ENCODE measurements around the gene PRKCZ. TPM values are rescaled to one million over a fixed set of nuclear protein-coding genes. Genes with fewer than 3 reads are reported as not detected.
A peak's percentile ranks its signal among the peaks of the same experiment; 100 is the strongest.

The PRKCZ gene
- total and polyA plus RNA-seq, 9 of the 15 experiments (the other 6 are each of a cell fraction or from before 2014, with no cell fraction given): 0.07 to 3.1 (median 1.3) TPM

DNA sequence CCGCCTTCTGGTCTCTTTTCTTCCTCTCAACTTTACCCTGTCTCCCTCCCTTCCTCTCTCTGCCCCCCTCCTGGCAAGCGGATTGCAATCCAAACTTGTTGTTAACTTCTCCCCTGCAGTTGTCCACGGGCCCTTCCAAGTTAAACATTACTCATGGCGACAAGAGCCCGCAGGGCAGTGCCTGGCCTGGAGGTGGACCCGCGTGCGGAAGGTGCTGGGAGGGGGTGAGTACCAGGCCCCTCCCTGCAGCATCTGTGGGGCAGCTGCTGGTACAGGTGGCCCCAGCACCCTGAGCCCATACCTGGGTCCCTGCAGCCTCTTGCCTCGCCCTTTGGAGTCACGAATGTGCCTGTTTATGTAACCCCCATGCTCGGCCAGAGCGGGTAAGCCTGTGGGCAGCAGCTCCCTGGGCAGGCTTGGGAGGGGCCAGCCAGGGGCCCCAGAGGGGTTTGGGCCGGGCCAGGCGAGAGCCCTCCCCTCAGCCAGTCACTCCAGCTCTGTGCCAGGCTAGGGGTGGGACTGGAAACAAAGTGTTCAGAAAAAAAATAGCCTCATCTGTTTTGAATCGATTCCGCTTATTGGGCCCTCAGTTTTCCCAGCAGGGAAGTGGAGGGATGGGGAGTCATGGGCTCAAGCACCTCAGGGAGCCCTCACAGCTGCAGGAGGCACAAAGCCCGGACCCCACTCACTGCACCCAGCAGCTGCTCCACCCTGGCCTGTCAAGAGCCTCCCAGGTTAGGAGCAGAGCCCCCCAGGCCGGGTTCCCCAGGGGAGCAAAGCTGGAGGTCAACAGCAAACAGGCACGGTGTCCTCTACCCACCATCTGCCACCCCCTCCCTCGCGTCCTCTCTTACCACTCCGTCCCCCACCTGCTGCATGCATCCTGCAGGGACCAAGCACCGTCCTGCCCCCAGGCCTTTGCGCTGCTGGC lies 158.4 kb downstream of the PRKCZ start:
- Histone ChIP-seq H3K4me2 (ENCODE audit: insufficient read depth, low read length) (no peak overlapping the region), H3K79me2 (ENCODE audit: control insufficient read depth, insufficient read depth, low read length) (no peaks in the 10 kb centered on the region; the same call in 2 of the 3 replicates), H2AFZ (ENCODE audit: low read depth, low read length) (no peak overlapping the region), H3K9ac (ENCODE audit: insufficient read depth in 1 of 2, low read depth in 2 of 2, low read length in 2 of 2) (peak overlapping the region in 1 of 2 experiments; percentile 91; a peak in 2 of 4 replicates), H3K4me3 (no peak overlapping the region), H3K4me1 (replicated peaks in 1 of 2; ENCODE audit: control insufficient read depth in 2 of 2, insufficient read depth in 2 of 2, low read length in 2 of 2) (peaks cover 43 to 87% of the 10 kb centered on the region in 2 experiments), H3K36me3 (ENCODE audit: control insufficient read depth, insufficient read depth, low read length) (no peaks in the 10 kb centered on the region), H3K27me3 (ENCODE audit: control insufficient read depth in 2 of 2, insufficient read depth in 2 of 2, low read length in 2 of 2) (no peaks in the 10 kb centered on the region), H3K27ac (ENCODE audit: extremely low read depth, low read depth, low read length) (no peak overlapping the region), H3K9me1 (ENCODE audit: control insufficient read depth, insufficient read depth, low read length) (no peaks in the 10 kb centered on the region), H4K20me1 (replicated peaks; ENCODE audit: control insufficient read depth, insufficient read depth, low read length) (no peaks in the 10 kb centered on the region), H3K9me3 (replicated peaks; ENCODE audit: control insufficient read depth, insufficient read depth, low read depth, low read length) (no peaks in the 10 kb centered on the region)
- no TSS peak for BruUV-seq (replicated peaks)
- POLR2A ChIA-PET: interaction anchor here (0.6 to 3.7 kb wide), 4 partner anchors 11 to 106 kb away, joined by 3 to 27 read pairs (median 5); no protein-coding TSS in a partner anchor
- TF ChIP-seq ZNF511 (CRISPR knock-in tag; IDR thresholded peaks at IDR 0.05) (no peak), ZNF696 (CRISPR knock-in tag; conservative IDR thresholded peaks at IDR 0.05) (no peak), PTBP1 (IDR thresholded peaks at IDR 0.05; ENCODE audit: low read depth, low read length) (no peak), ZFP30 (CRISPR knock-in tag; IDR thresholded peaks at IDR 0.05; ENCODE audit: borderline replicate concordance) (no peak), PHTF2 (CRISPR knock-in tag; IDR thresholded peaks at IDR 0.05) (no peak), NFXL1 (CRISPR knock-in tag; IDR thresholded peaks at IDR 0.05) (no peak), ZBTB49 (CRISPR knock-in tag; IDR thresholded peaks at IDR 0.05; ENCODE audit: borderline replicate concordance) (no peak), RHOXF2B (CRISPR knock-in tag; conservative IDR thresholded peaks at IDR 0.05) (no peak), ZNF282 (CRISPR knock-in tag; IDR thresholded peaks at IDR 0.05) (no peak)
- intact Hi-C loops (cut with micrococcal nuclease) (no loop called here), in situ Hi-C loops (cut with MboI) (no loop called here)
- no peak for DNase-seq (ENCODE audit: extremely low read depth in 1 of 4, low spot score in 3 of 4)
- ATAC-seq: no peak
- CTCF ChIA-PET (ENCODE audit: low intra/inter-chr PET ratio): no interaction called here
- 64% methylated on average over 22 of the region's 24 CpGs for WGBS (ENCODE audit: insufficient coverage, low coverage, missing lambda C conversion rate)
- no peak for FAIRE-seq
